ENCODE measurements around the gene TMC1. TPM values are rescaled to one million over a fixed set of nuclear protein-coding genes. Genes with fewer than 3 reads are reported as not detected.

Gene TMC1
- total and polyA plus RNA-seq, 2 of the 8 experiments (the other 6 are each of a cell fraction or from before 2014, with no cell fraction given): 0.95 to 0.98 TPM

- TF ChIP-seq, protein P1, sequence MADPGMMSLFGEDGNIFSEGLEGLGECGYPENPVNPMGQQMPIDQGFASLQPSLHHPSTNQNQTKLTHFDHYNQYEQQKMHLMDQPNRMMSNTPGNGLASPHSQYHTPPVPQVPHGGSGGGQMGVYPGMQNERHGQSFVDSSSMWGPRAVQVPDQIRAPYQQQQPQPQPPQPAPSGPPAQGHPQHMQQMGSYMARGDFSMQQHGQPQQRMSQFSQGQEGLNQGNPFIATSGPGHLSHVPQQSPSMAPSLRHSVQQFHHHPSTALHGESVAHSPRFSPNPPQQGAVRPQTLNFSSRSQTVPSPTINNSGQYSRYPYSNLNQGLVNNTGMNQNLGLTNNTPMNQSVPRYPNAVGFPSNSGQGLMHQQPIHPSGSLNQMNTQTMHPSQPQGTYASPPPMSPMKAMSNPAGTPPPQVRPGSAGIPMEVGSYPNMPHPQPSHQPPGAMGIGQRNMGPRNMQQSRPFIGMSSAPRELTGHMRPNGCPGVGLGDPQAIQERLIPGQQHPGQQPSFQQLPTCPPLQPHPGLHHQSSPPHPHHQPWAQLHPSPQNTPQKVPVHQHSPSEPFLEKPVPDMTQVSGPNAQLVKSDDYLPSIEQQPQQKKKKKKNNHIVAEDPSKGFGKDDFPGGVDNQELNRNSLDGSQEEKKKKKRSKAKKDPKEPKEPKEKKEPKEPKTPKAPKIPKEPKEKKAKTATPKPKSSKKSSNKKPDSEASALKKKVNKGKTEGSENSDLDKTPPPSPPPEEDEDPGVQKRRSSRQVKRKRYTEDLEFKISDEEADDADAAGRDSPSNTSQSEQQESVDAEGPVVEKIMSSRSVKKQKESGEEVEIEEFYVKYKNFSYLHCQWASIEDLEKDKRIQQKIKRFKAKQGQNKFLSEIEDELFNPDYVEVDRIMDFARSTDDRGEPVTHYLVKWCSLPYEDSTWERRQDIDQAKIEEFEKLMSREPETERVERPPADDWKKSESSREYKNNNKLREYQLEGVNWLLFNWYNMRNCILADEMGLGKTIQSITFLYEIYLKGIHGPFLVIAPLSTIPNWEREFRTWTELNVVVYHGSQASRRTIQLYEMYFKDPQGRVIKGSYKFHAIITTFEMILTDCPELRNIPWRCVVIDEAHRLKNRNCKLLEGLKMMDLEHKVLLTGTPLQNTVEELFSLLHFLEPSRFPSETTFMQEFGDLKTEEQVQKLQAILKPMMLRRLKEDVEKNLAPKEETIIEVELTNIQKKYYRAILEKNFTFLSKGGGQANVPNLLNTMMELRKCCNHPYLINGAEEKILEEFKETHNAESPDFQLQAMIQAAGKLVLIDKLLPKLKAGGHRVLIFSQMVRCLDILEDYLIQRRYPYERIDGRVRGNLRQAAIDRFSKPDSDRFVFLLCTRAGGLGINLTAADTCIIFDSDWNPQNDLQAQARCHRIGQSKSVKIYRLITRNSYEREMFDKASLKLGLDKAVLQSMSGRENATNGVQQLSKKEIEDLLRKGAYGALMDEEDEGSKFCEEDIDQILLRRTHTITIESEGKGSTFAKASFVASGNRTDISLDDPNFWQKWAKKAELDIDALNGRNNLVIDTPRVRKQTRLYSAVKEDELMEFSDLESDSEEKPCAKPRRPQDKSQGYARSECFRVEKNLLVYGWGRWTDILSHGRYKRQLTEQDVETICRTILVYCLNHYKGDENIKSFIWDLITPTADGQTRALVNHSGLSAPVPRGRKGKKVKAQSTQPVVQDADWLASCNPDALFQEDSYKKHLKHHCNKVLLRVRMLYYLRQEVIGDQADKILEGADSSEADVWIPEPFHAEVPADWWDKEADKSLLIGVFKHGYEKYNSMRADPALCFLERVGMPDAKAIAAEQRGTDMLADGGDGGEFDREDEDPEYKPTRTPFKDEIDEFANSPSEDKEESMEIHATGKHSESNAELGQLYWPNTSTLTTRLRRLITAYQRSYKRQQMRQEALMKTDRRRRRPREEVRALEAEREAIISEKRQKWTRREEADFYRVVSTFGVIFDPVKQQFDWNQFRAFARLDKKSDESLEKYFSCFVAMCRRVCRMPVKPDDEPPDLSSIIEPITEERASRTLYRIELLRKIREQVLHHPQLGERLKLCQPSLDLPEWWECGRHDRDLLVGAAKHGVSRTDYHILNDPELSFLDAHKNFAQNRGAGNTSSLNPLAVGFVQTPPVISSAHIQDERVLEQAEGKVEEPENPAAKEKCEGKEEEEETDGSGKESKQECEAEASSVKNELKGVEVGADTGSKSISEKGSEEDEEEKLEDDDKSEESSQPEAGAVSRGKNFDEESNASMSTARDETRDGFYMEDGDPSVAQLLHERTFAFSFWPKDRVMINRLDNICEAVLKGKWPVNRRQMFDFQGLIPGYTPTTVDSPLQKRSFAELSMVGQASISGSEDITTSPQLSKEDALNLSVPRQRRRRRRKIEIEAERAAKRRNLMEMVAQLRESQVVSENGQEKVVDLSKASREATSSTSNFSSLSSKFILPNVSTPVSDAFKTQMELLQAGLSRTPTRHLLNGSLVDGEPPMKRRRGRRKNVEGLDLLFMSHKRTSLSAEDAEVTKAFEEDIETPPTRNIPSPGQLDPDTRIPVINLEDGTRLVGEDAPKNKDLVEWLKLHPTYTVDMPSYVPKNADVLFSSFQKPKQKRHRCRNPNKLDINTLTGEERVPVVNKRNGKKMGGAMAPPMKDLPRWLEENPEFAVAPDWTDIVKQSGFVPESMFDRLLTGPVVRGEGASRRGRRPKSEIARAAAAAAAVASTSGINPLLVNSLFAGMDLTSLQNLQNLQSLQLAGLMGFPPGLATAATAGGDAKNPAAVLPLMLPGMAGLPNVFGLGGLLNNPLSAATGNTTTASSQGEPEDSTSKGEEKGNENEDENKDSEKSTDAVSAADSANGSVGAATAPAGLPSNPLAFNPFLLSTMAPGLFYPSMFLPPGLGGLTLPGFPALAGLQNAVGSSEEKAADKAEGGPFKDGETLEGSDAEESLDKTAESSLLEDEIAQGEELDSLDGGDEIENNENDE (IDR thresholded peaks at IDR 0.05; ENCODE audit: insufficient replicate concordance, low read length): no peak
- TF ChIP-seq EZH2 (IDR thresholded peaks at IDR 0.05; ENCODE audit: low read depth, low read length, severe bottlenecking) (no peak), CEBPB (IDR thresholded peaks at IDR 0.05; ENCODE audit: low read depth, low read length) (no peak), E2F6 (IDR thresholded peaks at IDR 0.05) (no peak), CHD1 (IDR thresholded peaks at IDR 0.05; ENCODE audit: low read depth, low read length) (no peak), HDAC2 (IDR thresholded peaks at IDR 0.05; ENCODE audit: borderline replicate concordance in 1 of 2, low read depth in 2 of 2, low read length in 2 of 2) (no peak), TCF12 (IDR thresholded peaks at IDR 0.05; ENCODE audit: low read depth, low read length) (no peak), RXRA (IDR thresholded peaks at IDR 0.05; ENCODE audit: insufficient read depth, low read depth, low read length) (no peak), POU5F1 (IDR thresholded peaks at IDR 0.05; ENCODE audit: low read depth, low read length) (no peak), NRF1 (IDR thresholded peaks at IDR 0.05; ENCODE audit: low read depth, low read length) (no peak), SIX5 (IDR thresholded peaks at IDR 0.05; ENCODE audit: low read depth, low read length) (no peak), BACH1 (IDR thresholded peaks at IDR 0.05; ENCODE audit: low read length) (no peak)
Measured at GRCh38 chr9:72480921-72481320, 40.5 kb upstream of the TMC1 start (continued).

Measured in H1 (cell line).